OCI-LY3 (cell line): ENCODE results near the gene PLD5.

Experiments used
- CTCF ChIP-seq: fragments of 200-600, 300-600 bp; sonication (generic); IDR thresholded peaks from 2 replicates; pipeline ENCODE4 v1.5.1; 2014; ENCODE audit warnings: antibody characterized with exemption, low read length, low read depth
- EZH2phosphoT487 ChIP-seq: fragments of 200-600 bp; shearing (Covaris generic); IDR thresholded peaks from 2 replicates; pipeline ENCODE4 v1.6.1; 2018; ENCODE audit warnings: antibody characterized with exemption, mixed run types, low read depth

- TF ChIP-seq EZH2phosphoT487 (no peak), CTCF (no peak)
Measured at GRCh38 chr1:242405947-242406346, 118.5 kb downstream of the PLD5 start.
